ENCODE measurements around the gene OR52A1.

The OR52A1 gene

GRCh38 chr11:5117588-5117987 lies 37.0 kb downstream of the OR52A1 start:
- ATAC-seq (replicated peaks) (no peak), DNase-seq (no peak)
- Mint-ChIP-seq H3K27me3 (peaks cover 9 to 16% of the 10 kb centered on the region in 2 donors), H3K4me3 (no peak overlapping the region), H3K4me1 (no peaks in the 10 kb centered on the region), H3K27ac (no peak overlapping the region), H3K36me3 (no peaks in the 10 kb centered on the region), H3K9me3 (peaks cover 3 to 4% of the 10 kb centered on the region in 2 donors)

GRCh38 chr11:5115339-5115738 lies 39.2 kb downstream of the OR52A1 start:
- no peaks in the 10 kb centered on the region for H3K36me3 Mint-ChIP-seq
- peaks cover 9 to 16% of the 10 kb centered on the region in 2 donors for H3K27me3 Mint-ChIP-seq
- H3K27ac Mint-ChIP-seq, result no peak overlapping the region

GRCh38 chr11:5107285-5107684 lies 47.3 kb downstream of the OR52A1 start:
- Mint-ChIP-seq H3K27me3 (peaks cover 5 to 6% of the 10 kb centered on the region in 2 donors), H3K9me3 (no peaks in the 10 kb centered on the region), H3K4me1 (no peaks in the 10 kb centered on the region), H3K36me3 (no peaks in the 10 kb centered on the region), H3K27ac (no peak overlapping the region), H3K4me3 (no peak overlapping the region)
- no peak for ATAC-seq (replicated peaks)
- no peak for DNase-seq

More at GRCh38 chr11:5115339-5115738, 39.2 kb downstream of the OR52A1 start:
- DNase-seq (no peak), ATAC-seq (replicated peaks) (no peak)
- Mint-ChIP-seq H3K4me3 (no peak overlapping the region), H3K4me1 (no peaks in the 10 kb centered on the region), H3K9me3 (peaks cover 3 to 4% of the 10 kb centered on the region in 2 donors)

DNA sequence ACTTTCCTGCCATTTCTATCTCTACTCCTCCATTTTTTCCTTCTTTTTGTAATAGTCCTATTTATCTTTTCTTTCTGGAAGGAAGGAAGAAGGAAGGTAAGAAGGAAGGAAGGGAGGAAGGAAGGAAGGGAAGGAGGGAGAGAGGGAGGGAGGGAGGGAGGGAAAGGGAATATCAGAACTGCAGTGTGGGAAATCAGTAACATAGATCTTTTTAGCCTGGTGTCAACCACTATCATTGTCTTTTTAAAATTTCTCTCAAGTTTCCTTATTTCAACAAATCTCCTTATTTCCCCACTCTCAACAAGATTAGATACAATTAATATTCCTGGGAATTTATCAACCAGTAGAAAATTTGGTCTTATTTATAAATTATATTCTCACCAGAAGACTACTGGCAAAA lies 51.5 kb downstream of the OR52A1 start:
- Mint-ChIP-seq H3K27ac (no peak overlapping the region), H3K27me3 (peaks cover 6 to 7% of the 10 kb centered on the region in 2 donors), H3K36me3 (no peaks in the 10 kb centered on the region), H3K4me1 (no peaks in the 10 kb centered on the region), H3K9me3 (no peaks in the 10 kb centered on the region), H3K4me3 (no peak overlapping the region)
- no peak for DNase-seq
- no peak for ATAC-seq (replicated peaks)

DNA sequence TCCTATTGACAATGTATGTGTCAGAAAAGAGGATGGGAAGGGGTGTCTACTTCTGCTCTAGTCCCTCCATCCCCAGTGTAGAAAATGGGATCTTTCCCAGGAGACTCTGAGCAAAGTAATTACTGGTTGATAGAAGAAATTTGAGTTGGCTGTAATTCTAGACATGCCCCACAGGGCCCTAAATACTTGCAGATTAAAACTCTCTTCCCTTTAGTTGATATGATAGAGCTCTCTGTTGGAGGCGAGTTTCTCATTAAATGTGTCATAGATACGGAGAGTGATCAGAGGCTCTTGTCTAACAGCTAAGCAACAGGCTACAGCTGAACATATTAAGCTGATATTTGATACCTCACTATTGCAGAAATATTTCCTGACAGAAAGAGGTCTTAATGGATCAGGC lies 52.3 kb downstream of the OR52A1 start:
- no peaks in the 10 kb centered on the region for H3K4me1 Mint-ChIP-seq
- H3K27me3 Mint-ChIP-seq, result peaks cover 6 to 7% of the 10 kb centered on the region in 2 donors
- H3K4me3 Mint-ChIP-seq, result no peak overlapping the region
- H3K9me3 Mint-ChIP-seq, result no peaks in the 10 kb centered on the region
- H3K27ac Mint-ChIP-seq, result no peak overlapping the region
- H3K36me3 Mint-ChIP-seq, result no peaks in the 10 kb centered on the region
- DNase-seq (no peak), ATAC-seq (replicated peaks) (no peak)

GRCh38 chr11:5096011-5096410 lies 58.5 kb downstream of the OR52A1 start:
- Mint-ChIP-seq H3K9me3 (peaks cover 2 to 4% of the 10 kb centered on the region in 2 donors), H3K27me3 (peaks cover 0 to 6% of the 10 kb centered on the region in 2 donors), H3K36me3 (no peaks in the 10 kb centered on the region), H3K4me1 (no peaks in the 10 kb centered on the region), H3K4me3 (no peak overlapping the region), H3K27ac (no peak overlapping the region)
- no peak for ATAC-seq (replicated peaks)
- no peak for DNase-seq

Measured in stimulated activated naive B cell treated with anti-CD40 and anti-IgM and Interleukin-4, amounts not matched to agents 10 μg/mL and 1 μg/mL and 100 μg/mL, for 72 hours (primary cell).